ENCODE measurements around the gene CDC42BPA. TPM values are rescaled to one million over a fixed set of nuclear protein-coding genes. Genes with fewer than 3 reads are reported as not detected.
"Not testable (repeated sequence)": the region's sequence is repeated elsewhere in the genome, so short reads cannot be mapped to it uniquely, and the experiment has no call there.

The CDC42BPA gene
- total RNA-seq, 1 donor from 2014 or later, result 10.0 TPM

GRCh38 chr1:227336136-227336535, 17.8 kb upstream of the CDC42BPA start:
- intact Hi-C loops (cut with micrococcal nuclease), result not testable (repeated sequence)

- intact Hi-C loops (cut with micrococcal nuclease), result no loop called here
These were observed 17.1 kb upstream of the CDC42BPA start for GRCh38 chr1:227335242-227336020.

- intact Hi-C loops (cut with micrococcal nuclease), result no loop called here
These were observed 15.1 kb upstream of the CDC42BPA start for GRCh38 chr1:227333423-227333822.

- intact Hi-C loops (cut with micrococcal nuclease), result no loop called here
These were observed 12.2 kb upstream of the CDC42BPA start for GRCh38 chr1:227330279-227331076.

GRCh38 chr1:227328405-227329019, 10.2 kb upstream of the CDC42BPA start:
- intact Hi-C loops (cut with micrococcal nuclease), result no loop called here

- intact Hi-C loops (cut with micrococcal nuclease), result no loop called here
These were observed 6.9 kb upstream of the CDC42BPA start for GRCh38 chr1:227325156-227325555.

- intact Hi-C loops (cut with micrococcal nuclease), result no loop called here
These were observed 5.6 kb upstream of the CDC42BPA start for GRCh38 chr1:227323967-227324268.

- intact Hi-C loops (cut with micrococcal nuclease), result no loop called here
These were observed 5.1 kb upstream of the CDC42BPA start for GRCh38 chr1:227323171-227323966.

- intact Hi-C loops (cut with micrococcal nuclease), result no loop called here
These were observed 4.1 kb upstream of the CDC42BPA start for GRCh38 chr1:227322376-227322775.

- intact Hi-C loops (cut with micrococcal nuclease), result no loop called here
These were observed 2.7 kb upstream of the CDC42BPA start for GRCh38 chr1:227321035-227321434.

GRCh38 chr1:227320476-227320875, 2.2 kb upstream of the CDC42BPA start:
- intact Hi-C loops (cut with micrococcal nuclease), result no loop called here

- intact Hi-C loops (cut with micrococcal nuclease), result no loop called here
These were observed 738 bp upstream of the CDC42BPA start for GRCh38 chr1:227318853-227319607.

- intact Hi-C loops (cut with micrococcal nuclease), result no loop called here
These were observed 723 bp downstream of the CDC42BPA start for GRCh38 chr1:227317523-227318015.

- intact Hi-C loops (cut with micrococcal nuclease), result no loop called here
These were observed 1.3 kb downstream of the CDC42BPA start for GRCh38 chr1:227317011-227317451.

- intact Hi-C loops (cut with micrococcal nuclease), result no loop called here
These were observed 1.8 kb downstream of the CDC42BPA start for GRCh38 chr1:227316456-227316855.

GRCh38 chr1:227315629-227316346, 2.5 kb downstream of the CDC42BPA start:
- intact Hi-C loops (cut with micrococcal nuclease), result no loop called here

GRCh38 chr1:227314014-227314848, 4.1 kb downstream of the CDC42BPA start:
- intact Hi-C loops (cut with micrococcal nuclease), result no loop called here

GRCh38 chr1:227312361-227313025, 5.8 kb downstream of the CDC42BPA start:
- intact Hi-C loops (cut with micrococcal nuclease), result no loop called here
